Neural cell (in vitro differentiated cells): ENCODE measurements around the gene MAP1LC3B2.

Source experiments
- CTCF ChIP-seq: fragments of 450-650 bp; IDR thresholded peaks from 2 replicates; pipeline ENCODE4 v1.5.1; 2014; ENCODE audit warnings: antibody characterized with exemption, mild to moderate bottlenecking, moderate library complexity; ENCODE audit not compliant: poor library complexity, severe bottlenecking
- RAD21 ChIP-seq: fragments of 450-650 bp; conservative IDR thresholded peaks from 2 replicates; pipeline ENCODE4 v1.6.1; 2014; ENCODE audit warnings: antibody characterized with exemption, mild to moderate bottlenecking, moderate library complexity

GRCh38 chr12:116604178-116604895 is 45.2 kb downstream of the MAP1LC3B2 start:
- TF ChIP-seq RAD21 = no peak
- no peak for TF ChIP-seq CTCF
